NCI-H1105 (cell line): ENCODE data around the gene ILF3.

Experiments
- DNase-seq: peaks from one replicate; lab custom pipeline; 2025; lab: John Stamatoyannopoulos, UW

The ILF3 gene

GRCh38 chr19:10653732-10654609, at the start of gene ILF3:
TSS of gene ILF3 (plus strand) at chr19:10654346. CDS start at chr19:10670606, 16,260 bp downstream.
- DNase-seq: peak; percentile 100

GRCh38 chr19:10604460-10604980, 49.6 kb upstream of the ILF3 start:
- DNase-seq: no peak

- no peak for DNase-seq
Measured at GRCh38 chr19:10611907-10612306, 42.2 kb upstream of the ILF3 start.

GRCh38 chr19:10612499-10613119, 41.5 kb upstream of the ILF3 start:
- DNase-seq: no peak

- DNase-seq: no peak
Measured at GRCh38 chr19:10615429-10616023, 38.6 kb upstream of the ILF3 start.

- DNase-seq: no peak
Measured at GRCh38 chr19:10617409-10618121, 36.6 kb upstream of the ILF3 start.

GRCh38 chr19:10618846-10619245, 35.3 kb upstream of the ILF3 start:
- DNase-seq: no peak

- DNase-seq: no peak
Measured at GRCh38 chr19:10620786-10621185, 33.4 kb upstream of the ILF3 start.

GRCh38 chr19:10621966-10622365, 32.2 kb upstream of the ILF3 start:
- no peak for DNase-seq

GRCh38 chr19:10624585-10624984, 29.6 kb upstream of the ILF3 start:
- no peak for DNase-seq

- DNase-seq: peak; percentile 77
Measured at GRCh38 chr19:10625003-10625761, 29.0 kb upstream of the ILF3 start, which contains the start of gene SLC44A2. TSS of gene SLC44A2 (plus strand) at chr19:10625553. CDS start at chr19:10625634, 81 bp downstream.

- no peak for DNase-seq
Measured at GRCh38 chr19:10625762-10626138, 28.4 kb upstream of the ILF3 start.

GRCh38 chr19:10631874-10632273, 22.3 kb upstream of the ILF3 start:
- DNase-seq: no peak

- DNase-seq: no peak
Measured at GRCh38 chr19:10634430-10634829, 19.7 kb upstream of the ILF3 start.

- DNase-seq: no peak
Measured at GRCh38 chr19:10634963-10635362, 19.2 kb upstream of the ILF3 start.

- no peak for DNase-seq
Measured at GRCh38 chr19:10636304-10636972, 17.7 kb upstream of the ILF3 start.

- no peak for DNase-seq
Measured at GRCh38 chr19:10637894-10638293, 16.3 kb upstream of the ILF3 start.

- DNase-seq: no peak
Measured at GRCh38 chr19:10639836-10640235, 14.3 kb upstream of the ILF3 start.

- DNase-seq: no peak
Measured at GRCh38 chr19:10640361-10640760, 13.8 kb upstream of the ILF3 start.

- no peak for DNase-seq
Measured at GRCh38 chr19:10641248-10641647, 12.9 kb upstream of the ILF3 start.
